Stimulated activated CD4-positive, alpha-beta T cell treated with anti-CD3 and anti-CD28 coated beads, Interleukin-2, amount 100 ng/mL, for 4 hours (primary cell): ENCODE data around the gene MYH16.
"Not testable (repeated sequence)": the region's sequence is repeated elsewhere in the genome, so short reads cannot be mapped to it uniquely, and the experiment has no call there.

ENCODE experiments used
- DNase-seq: peaks from one replicate; pipeline ENCODE4 v3.0.0-alpha.2; 2020; ENCODE audit warnings: low read depth

Gene MYH16

GRCh38 chr7:99258501-99258900 lies 14.1 kb upstream of the MYH16 start:
- no peak for DNase-seq

GRCh38 chr7:99260395-99260794 lies 12.2 kb upstream of the MYH16 start:
- no peak for DNase-seq

- DNase-seq, result no peak
Measured at GRCh38 chr7:99261646-99262045, 11.0 kb upstream of the MYH16 start.

- no peak for DNase-seq
Measured at GRCh38 chr7:99265848-99266480, 6.7 kb upstream of the MYH16 start.

GRCh38 chr7:99267481-99267840 lies 5.2 kb upstream of the MYH16 start:
- DNase-seq, result no peak

- DNase-seq, result no peak
Measured at GRCh38 chr7:99267841-99268576, 4.6 kb upstream of the MYH16 start.

GRCh38 chr7:99268577-99268908 lies 4.1 kb upstream of the MYH16 start:
- no peak for DNase-seq

- DNase-seq, result no peak
Measured at GRCh38 chr7:99270702-99271101, 1.9 kb upstream of the MYH16 start.

- not testable (repeated sequence) for DNase-seq
Measured at GRCh38 chr7:99273561-99273960, 922 bp downstream of the MYH16 start.

GRCh38 chr7:99274908-99275307 lies 2.3 kb downstream of the MYH16 start:
- DNase-seq, result not testable (repeated sequence)

- no peak for DNase-seq
Measured at GRCh38 chr7:99275496-99275895, 2.9 kb downstream of the MYH16 start.

GRCh38 chr7:99278180-99278579 lies 5.5 kb downstream of the MYH16 start:
- no peak for DNase-seq

- DNase-seq, result not testable (repeated sequence)
Measured at GRCh38 chr7:99284165-99284564, 11.5 kb downstream of the MYH16 start.

GRCh38 chr7:99287779-99288534 lies 15.3 kb downstream of the MYH16 start:
- DNase-seq, result no peak

- no peak for DNase-seq
Measured at GRCh38 chr7:99289185-99289584, 16.5 kb downstream of the MYH16 start.

- DNase-seq, result not testable (repeated sequence)
Measured at GRCh38 chr7:99290148-99290547, 17.5 kb downstream of the MYH16 start.

GRCh38 chr7:99290980-99291607 lies 18.5 kb downstream of the MYH16 start:
- DNase-seq, result no peak

- no peak for DNase-seq
Measured at GRCh38 chr7:99292127-99292526, 19.5 kb downstream of the MYH16 start.

GRCh38 chr7:99293167-99293566 lies 20.5 kb downstream of the MYH16 start:
- no peak for DNase-seq

- no peak for DNase-seq
Measured at GRCh38 chr7:99293650-99294049, 21.0 kb downstream of the MYH16 start.

- no peak for DNase-seq
Measured at GRCh38 chr7:99296471-99296870, 23.8 kb downstream of the MYH16 start.

- no peak for DNase-seq
Measured at GRCh38 chr7:99301496-99301895, 28.9 kb downstream of the MYH16 start.
